ENCODE measurements around the gene B9D1. TPM values are rescaled to one million over a fixed set of nuclear protein-coding genes. Genes with fewer than 3 reads are reported as not detected.
A peak's percentile ranks its signal among the peaks of the same experiment; 100 is the strongest.

The B9D1 gene
- total RNA-seq, 1 donor from 2014 or later: 6.7 TPM

GRCh38 chr17:19374136-19374535, 11.6 kb upstream of the B9D1 start:
- ChIA-PET CTCF (interaction anchor here (0.9 to 2.7 kb wide), 3 partner anchors 11 to 392 kb away, joined by 3 to 13 read pairs (median 5); partner anchors contain the start of gene B9D1), POLR2A (no interaction called here)
- DNase-seq (no peak), ATAC-seq (ENCODE audit: low read depth) (no peak)
- TF ChIP-seq, protein P1, sequence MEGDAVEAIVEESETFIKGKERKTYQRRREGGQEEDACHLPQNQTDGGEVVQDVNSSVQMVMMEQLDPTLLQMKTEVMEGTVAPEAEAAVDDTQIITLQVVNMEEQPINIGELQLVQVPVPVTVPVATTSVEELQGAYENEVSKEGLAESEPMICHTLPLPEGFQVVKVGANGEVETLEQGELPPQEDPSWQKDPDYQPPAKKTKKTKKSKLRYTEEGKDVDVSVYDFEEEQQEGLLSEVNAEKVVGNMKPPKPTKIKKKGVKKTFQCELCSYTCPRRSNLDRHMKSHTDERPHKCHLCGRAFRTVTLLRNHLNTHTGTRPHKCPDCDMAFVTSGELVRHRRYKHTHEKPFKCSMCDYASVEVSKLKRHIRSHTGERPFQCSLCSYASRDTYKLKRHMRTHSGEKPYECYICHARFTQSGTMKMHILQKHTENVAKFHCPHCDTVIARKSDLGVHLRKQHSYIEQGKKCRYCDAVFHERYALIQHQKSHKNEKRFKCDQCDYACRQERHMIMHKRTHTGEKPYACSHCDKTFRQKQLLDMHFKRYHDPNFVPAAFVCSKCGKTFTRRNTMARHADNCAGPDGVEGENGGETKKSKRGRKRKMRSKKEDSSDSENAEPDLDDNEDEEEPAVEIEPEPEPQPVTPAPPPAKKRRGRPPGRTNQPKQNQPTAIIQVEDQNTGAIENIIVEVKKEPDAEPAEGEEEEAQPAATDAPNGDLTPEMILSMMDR (IDR thresholded peaks at IDR 0.05): no peak
- Mint-ChIP-seq H3K27ac (no peak overlapping the region), H3K36me3 (ENCODE audit: low read depth) (peaks cover 11% of the 10 kb centered on the region), H3K4me3 (no peak overlapping the region), H3K27me3 (no peaks in the 10 kb centered on the region), H3K4me1 (peaks cover 66% of the 10 kb centered on the region), H3K9me3 (no peaks in the 10 kb centered on the region)
- intact Hi-C loops (cut with micrococcal nuclease): loop anchor here (10.0 kb wide), 1 partner anchor 1911 kb away; the partner anchor contains the start of gene MAP2K3

DNA sequence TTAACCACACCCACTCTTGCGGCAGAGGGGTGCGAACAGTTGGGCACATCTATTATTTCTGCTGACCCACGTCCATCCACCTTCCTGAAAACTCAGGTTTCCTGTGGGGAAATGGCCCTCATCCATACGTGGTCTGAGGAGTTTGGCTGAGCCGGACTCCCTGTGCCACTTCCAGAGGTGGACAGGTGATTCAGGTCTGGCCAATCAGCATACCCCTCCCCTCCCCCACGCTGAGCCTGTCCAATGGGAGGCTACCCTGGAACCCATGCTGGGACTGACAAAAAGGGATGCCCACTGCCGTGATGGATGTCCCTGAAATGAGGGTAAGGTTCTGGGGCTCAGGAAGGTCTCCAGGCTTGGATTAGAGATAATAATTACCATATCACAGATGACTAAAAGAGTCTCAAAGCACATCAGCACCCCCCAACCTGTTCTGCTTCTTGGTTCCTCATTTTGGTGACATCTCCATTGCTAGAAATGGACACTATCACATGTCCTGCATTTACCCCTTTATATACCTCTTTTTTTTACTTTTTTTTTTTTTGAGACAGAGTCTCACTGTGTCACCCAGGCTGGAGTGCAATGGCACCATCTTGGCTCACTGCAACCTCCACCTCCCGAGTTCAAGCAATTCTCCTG, 10.5 kb upstream of the B9D1 start:
- Mint-ChIP-seq H3K27me3 (no peaks in the 10 kb centered on the region), H3K4me3 (no peak overlapping the region), H3K36me3 (ENCODE audit: low read depth) (peaks cover 8% of the 10 kb centered on the region), H3K4me1 (peaks cover 69% of the 10 kb centered on the region), H3K9me3 (no peaks in the 10 kb centered on the region), H3K27ac (no peak overlapping the region)
- POLR2A ChIA-PET: no interaction called here
- CTCF ChIA-PET: interaction anchor here (2.7 kb wide), 1 partner anchor 10 kb away, joined by 13 read pairs; the partner anchor contains the start of gene B9D1
- intact Hi-C loops (cut with micrococcal nuclease): loop anchor here (10.0 kb wide), 1 partner anchor 1912 kb away; the partner anchor contains the start of gene MAP2K3
- DNase-seq (no peak), ATAC-seq (ENCODE audit: low read depth) (no peak)
- TF ChIP-seq, protein P1 (IDR thresholded peaks at IDR 0.05): no peak

GRCh38 chr17:19372439-19372838, 9.9 kb upstream of the B9D1 start:
- intact Hi-C loops (cut with micrococcal nuclease): loop anchor here (10.0 kb wide), 1 partner anchor 1912 kb away; the partner anchor contains the start of gene MAP2K3
- H3K9me3 Mint-ChIP-seq: no peaks in the 10 kb centered on the region
- H3K4me1 Mint-ChIP-seq: peaks cover 67% of the 10 kb centered on the region
- ATAC-seq (ENCODE audit: low read depth) (no peak), DNase-seq (no peak)
- H3K4me3 Mint-ChIP-seq: no peak overlapping the region
- H3K36me3 Mint-ChIP-seq (ENCODE audit: low read depth): peaks cover 3% of the 10 kb centered on the region
- POLR2A ChIA-PET: no interaction called here
- TF ChIP-seq, protein P1 (IDR thresholded peaks at IDR 0.05): no peak
- no peak overlapping the region for H3K27ac Mint-ChIP-seq
- no peaks in the 10 kb centered on the region for H3K27me3 Mint-ChIP-seq
- CTCF ChIA-PET: interaction anchor here (0.7 kb wide), 1 partner anchor 10 kb away, joined by 3 read pairs; the partner anchor contains the start of gene B9D1

GRCh38 chr17:19372011-19372370, 9.5 kb upstream of the B9D1 start:
- ATAC-seq (ENCODE audit: low read depth): no peak
- H3K27ac Mint-ChIP-seq: no peak overlapping the region
- H3K27me3 Mint-ChIP-seq: no peaks in the 10 kb centered on the region
- ChIA-PET POLR2A (no interaction called here), CTCF (interaction anchor here (0.7 kb wide), 1 partner anchor 9 kb away, joined by 3 read pairs; the partner anchor contains the start of gene B9D1)
- H3K4me3 Mint-ChIP-seq: no peak overlapping the region
- H3K36me3 Mint-ChIP-seq (ENCODE audit: low read depth): peaks cover 3% of the 10 kb centered on the region
- no peaks in the 10 kb centered on the region for H3K9me3 Mint-ChIP-seq
- intact Hi-C loops (cut with micrococcal nuclease): loop anchor here (10.0 kb wide), 1 partner anchor 1913 kb away; the partner anchor contains the start of gene MAP2K3
- TF ChIP-seq, protein P1 (IDR thresholded peaks at IDR 0.05): no peak
- peaks cover 64% of the 10 kb centered on the region for H3K4me1 Mint-ChIP-seq
- DNase-seq: no peak

- ATAC-seq (ENCODE audit: low read depth): no peak
- no peaks in the 10 kb centered on the region for H3K27me3 Mint-ChIP-seq
- no peaks in the 10 kb centered on the region for H3K9me3 Mint-ChIP-seq
- TF ChIP-seq, protein P1 (IDR thresholded peaks at IDR 0.05): no peak
- peak overlapping the region; percentile 1 for H3K4me3 Mint-ChIP-seq
- POLR2A ChIA-PET: no interaction called here
- peaks cover 60% of the 10 kb centered on the region for H3K4me1 Mint-ChIP-seq
- intact Hi-C loops (cut with micrococcal nuclease): loop anchor here (10.0 kb wide), 1 partner anchor 1913 kb away; the partner anchor contains the start of gene MAP2K3
- H3K36me3 Mint-ChIP-seq (ENCODE audit: low read depth): peaks cover 3% of the 10 kb centered on the region
- no peak for DNase-seq
- no peak overlapping the region for H3K27ac Mint-ChIP-seq
- CTCF ChIA-PET: interaction anchor here (0.7 to 1.4 kb wide), 2 partner anchors 9 kb away, joined by 3 read pairs; partner anchors contain the start of gene B9D1
Measured at GRCh38 chr17:19371259-19372010, 8.9 kb upstream of the B9D1 start.
